ENCODE measurements around the gene LYSMD2.

LYSMD2 gene

DNA sequence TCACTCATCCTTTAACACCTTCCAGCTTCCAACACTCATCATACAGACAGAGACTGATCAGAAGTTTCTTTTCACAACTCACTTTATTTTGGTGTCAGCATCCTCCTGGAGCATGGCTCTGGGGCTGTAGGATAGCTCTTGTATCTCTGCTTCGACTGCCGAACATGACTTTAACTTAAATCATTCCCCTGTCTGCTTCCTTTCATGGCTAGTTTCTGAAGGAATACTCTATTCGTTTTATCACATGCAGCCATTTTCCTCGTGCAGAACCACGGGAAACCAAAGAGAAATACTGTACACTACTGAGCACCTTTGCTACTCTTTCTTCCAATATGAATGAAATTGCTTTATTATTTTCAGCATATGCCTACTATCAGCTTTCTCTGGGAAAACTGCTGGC, 11.9 kb upstream of the LYSMD2 start:
- TF ChIP-seq, protein P1, sequence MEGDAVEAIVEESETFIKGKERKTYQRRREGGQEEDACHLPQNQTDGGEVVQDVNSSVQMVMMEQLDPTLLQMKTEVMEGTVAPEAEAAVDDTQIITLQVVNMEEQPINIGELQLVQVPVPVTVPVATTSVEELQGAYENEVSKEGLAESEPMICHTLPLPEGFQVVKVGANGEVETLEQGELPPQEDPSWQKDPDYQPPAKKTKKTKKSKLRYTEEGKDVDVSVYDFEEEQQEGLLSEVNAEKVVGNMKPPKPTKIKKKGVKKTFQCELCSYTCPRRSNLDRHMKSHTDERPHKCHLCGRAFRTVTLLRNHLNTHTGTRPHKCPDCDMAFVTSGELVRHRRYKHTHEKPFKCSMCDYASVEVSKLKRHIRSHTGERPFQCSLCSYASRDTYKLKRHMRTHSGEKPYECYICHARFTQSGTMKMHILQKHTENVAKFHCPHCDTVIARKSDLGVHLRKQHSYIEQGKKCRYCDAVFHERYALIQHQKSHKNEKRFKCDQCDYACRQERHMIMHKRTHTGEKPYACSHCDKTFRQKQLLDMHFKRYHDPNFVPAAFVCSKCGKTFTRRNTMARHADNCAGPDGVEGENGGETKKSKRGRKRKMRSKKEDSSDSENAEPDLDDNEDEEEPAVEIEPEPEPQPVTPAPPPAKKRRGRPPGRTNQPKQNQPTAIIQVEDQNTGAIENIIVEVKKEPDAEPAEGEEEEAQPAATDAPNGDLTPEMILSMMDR (IDR thresholded peaks at IDR 0.05; ENCODE audit: borderline replicate concordance, control extremely low read depth, extremely low read depth, insufficient read depth, missing control alignments), result no peak

DNA sequence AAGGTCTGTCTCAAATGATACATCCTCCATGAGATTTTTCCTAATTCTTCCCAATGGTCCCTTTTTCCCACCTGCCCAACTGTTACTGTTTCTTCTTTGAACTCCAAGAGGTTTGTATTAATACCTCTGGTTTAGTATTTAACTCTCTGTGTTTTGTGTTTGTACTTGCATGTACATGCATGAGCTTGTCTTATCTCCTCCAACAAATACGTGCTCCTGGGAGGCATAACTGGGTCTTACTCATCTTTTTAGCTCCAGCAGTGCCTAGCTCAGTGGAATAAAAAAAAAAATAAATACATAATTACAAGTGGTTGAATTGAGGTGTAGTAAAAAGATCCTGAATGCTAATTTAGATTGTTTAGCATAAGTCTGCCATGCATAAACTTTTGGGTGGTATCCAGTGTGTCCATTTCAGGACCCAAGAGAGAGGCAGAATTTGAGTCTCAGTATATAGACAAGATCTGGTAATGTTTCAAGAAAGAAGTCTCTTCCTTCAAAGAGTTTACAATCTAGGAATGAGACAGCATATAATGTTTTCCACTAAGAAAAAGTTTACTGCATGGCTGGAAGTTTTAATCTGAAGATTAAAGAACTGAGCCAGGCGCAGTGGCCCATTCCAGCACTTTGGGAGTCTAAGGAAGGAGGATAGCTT, 1.7 kb upstream of the LYSMD2 start:
- TF ChIP-seq, protein P1 (IDR thresholded peaks at IDR 0.05; ENCODE audit: borderline replicate concordance, control extremely low read depth, extremely low read depth, insufficient read depth, missing control alignments), result no peak
- no peak for DNase-seq (ENCODE audit: low spot score)
- in situ Hi-C loops (cut with MboI; ENCODE audit: low sequenced_read_pairs, unreplicated experiment), result no loop called here

More for the DNA sequence above, 11.9 kb upstream of the LYSMD2 start:
- DNase-seq (ENCODE audit: low spot score), result no peak
- in situ Hi-C loops (cut with MboI; ENCODE audit: low sequenced_read_pairs, unreplicated experiment), result no loop called here

DNA sequence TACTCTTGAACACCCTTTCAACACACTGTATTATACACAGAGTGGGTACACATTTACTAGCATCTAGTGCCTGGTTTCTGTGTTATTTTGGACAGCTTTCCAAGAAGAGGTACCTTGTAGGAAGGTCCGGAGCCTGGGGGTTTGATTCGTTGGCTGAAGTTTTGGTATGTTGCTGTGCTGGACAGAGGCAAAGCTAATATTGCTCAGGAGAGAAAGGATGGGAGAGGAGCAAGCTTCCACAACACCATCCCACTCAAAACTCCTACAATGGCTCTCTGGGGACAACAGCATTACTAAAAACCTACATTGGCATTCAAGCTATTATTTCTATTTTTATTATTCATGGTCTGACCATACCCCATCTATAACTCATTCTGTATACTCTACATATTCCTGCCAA, 1.1 kb upstream of the LYSMD2 start:
- TF ChIP-seq, protein P1 (IDR thresholded peaks at IDR 0.05; ENCODE audit: borderline replicate concordance, control extremely low read depth, extremely low read depth, insufficient read depth, missing control alignments), result no peak
- DNase-seq (ENCODE audit: low spot score), result no peak
- in situ Hi-C loops (cut with MboI; ENCODE audit: low sequenced_read_pairs, unreplicated experiment), result no loop called here

DNA sequence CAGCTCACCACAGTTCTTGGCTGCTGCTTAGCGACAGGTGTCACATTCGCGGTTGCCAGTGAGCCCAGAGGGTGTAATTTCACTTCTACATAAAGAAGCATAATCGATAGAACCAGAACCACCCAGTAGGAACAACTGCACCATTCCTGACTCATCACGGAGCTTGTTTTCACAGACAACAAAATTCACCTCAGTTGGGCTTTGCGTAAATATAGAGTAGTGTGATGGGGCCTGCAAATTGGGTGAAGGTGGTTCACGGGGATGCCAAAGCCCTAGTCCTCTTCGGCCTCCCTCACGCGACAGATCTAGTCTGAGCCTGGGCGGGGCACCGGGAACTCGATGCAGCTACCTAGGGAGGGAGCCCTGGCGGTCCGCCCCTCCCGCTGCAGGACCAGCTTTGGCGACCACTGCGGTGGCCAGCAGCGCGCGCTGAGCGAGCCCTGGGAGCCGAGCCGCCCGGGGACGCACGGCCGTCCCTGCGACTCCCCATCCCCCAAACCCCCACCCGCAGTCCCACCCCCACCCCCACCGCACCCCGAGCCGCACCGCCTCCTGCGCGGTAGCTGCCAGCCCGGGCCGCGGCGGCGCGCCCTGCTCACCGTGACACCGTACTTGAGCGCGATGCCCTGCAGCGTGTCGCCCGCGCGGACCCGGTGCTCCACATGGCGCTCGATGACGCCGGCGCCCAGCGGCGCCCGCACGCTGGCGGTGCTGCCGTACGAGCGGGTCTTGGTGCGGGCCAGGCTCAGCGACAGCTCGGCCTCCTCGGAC, 519 bp downstream of the LYSMD2 start:
- in situ Hi-C loops (cut with MboI; ENCODE audit: low sequenced_read_pairs, unreplicated experiment), result no loop called here
- TF ChIP-seq, protein P1 (IDR thresholded peaks at IDR 0.05; ENCODE audit: borderline replicate concordance, control extremely low read depth, extremely low read depth, insufficient read depth, missing control alignments), result no peak
- peak; percentile 57 for DNase-seq (ENCODE audit: low spot score)

DNA sequence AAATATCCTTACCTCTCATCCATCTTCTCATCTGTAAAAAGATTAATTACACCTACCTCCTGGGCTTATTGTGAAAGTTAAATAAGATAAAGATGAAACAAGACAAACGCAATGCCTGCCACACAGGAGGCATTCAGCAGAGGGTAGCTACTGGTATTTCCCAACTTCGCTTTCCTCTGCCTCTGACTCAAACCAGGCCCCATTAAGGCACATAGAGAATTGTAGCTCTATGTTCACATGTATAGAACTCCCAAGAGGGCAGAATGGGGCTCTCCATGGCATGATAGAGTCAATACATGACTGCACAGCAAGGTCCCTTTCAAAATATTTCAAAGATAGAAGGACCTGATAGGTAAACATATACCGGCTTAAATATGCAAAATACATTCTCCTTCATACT, 1.4 kb downstream of the LYSMD2 start:
- TF ChIP-seq, protein P1 (IDR thresholded peaks at IDR 0.05; ENCODE audit: borderline replicate concordance, control extremely low read depth, extremely low read depth, insufficient read depth, missing control alignments), result no peak
- in situ Hi-C loops (cut with MboI; ENCODE audit: low sequenced_read_pairs, unreplicated experiment), result no loop called here
- no peak for DNase-seq (ENCODE audit: low spot score)

DNA sequence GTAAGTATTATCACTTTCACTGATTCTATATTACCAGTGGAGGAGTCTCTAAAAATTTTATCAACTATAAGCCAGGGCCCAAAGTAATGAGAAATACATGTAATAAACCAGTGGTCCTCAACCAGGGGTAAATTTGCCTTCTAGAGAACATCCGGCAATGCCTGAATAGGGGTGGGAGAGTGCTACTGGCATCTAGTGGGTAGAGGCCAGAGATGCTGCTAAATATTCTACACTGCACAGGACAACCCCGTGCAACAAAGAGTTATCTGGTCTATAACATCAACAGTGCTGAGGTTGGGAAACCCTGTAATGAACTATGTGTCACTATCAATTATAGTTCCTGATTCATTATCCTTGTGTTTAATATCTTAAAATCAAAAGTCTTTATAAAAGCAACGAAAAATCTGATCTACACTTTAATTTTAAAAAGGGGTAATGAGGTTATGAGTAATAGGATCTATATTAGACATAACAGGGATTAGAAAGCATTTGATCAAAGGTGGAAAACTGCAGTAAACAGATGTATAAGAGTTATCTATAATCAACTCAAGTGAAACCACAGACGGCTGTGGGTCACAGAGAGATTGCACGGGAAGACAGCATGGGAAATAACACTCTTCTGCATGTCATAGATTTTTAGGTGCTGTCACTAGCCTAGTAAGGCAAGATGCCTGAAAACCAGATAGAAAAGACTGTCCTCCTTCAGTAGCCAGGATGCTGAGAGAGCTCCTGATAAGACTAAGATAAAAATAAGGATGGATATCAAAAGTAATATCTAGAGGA, 2.0 kb downstream of the LYSMD2 start:
- in situ Hi-C loops (cut with MboI; ENCODE audit: low sequenced_read_pairs, unreplicated experiment), result no loop called here
- TF ChIP-seq, protein P1 (IDR thresholded peaks at IDR 0.05; ENCODE audit: borderline replicate concordance, control extremely low read depth, extremely low read depth, insufficient read depth, missing control alignments), result peak; percentile 33
- DNase-seq (ENCODE audit: low spot score), result no peak
